Measurements from ENCODE around the gene CNTROB.

CNTROB gene

GRCh38 chr17:7972131-7972785 is 40.3 kb downstream of the CNTROB start:
- in situ Hi-C loops (cut with MboI; ENCODE audit: low pct_unique_long_range_greater_than_20kb, low sequenced_read_pairs) = no loop called here
- DNase-seq = no peak

- in situ Hi-C loops (cut with MboI; ENCODE audit: low pct_unique_long_range_greater_than_20kb, low sequenced_read_pairs) = no loop called here
- no peak for DNase-seq
Measured at GRCh38 chr17:7974638-7975131, 42.7 kb downstream of the CNTROB start.

GRCh38 chr17:7977039-7977438 is 45.0 kb downstream of the CNTROB start:
- DNase-seq = no peak
- in situ Hi-C loops (cut with MboI; ENCODE audit: low pct_unique_long_range_greater_than_20kb, low sequenced_read_pairs) = no loop called here

- in situ Hi-C loops (cut with MboI; ENCODE audit: low pct_unique_long_range_greater_than_20kb, low sequenced_read_pairs) = no loop called here
- no peak for DNase-seq
Measured at GRCh38 chr17:7977805-7978204, 45.8 kb downstream of the CNTROB start.

- DNase-seq = no peak
- in situ Hi-C loops (cut with MboI; ENCODE audit: low pct_unique_long_range_greater_than_20kb, low sequenced_read_pairs) = no loop called here
Measured at GRCh38 chr17:7982173-7982572, 50.2 kb downstream of the CNTROB start.

GRCh38 chr17:7982666-7983065 is 50.7 kb downstream of the CNTROB start:
- DNase-seq = no peak
- in situ Hi-C loops (cut with MboI; ENCODE audit: low pct_unique_long_range_greater_than_20kb, low sequenced_read_pairs) = no loop called here

- DNase-seq = no peak
- in situ Hi-C loops (cut with MboI; ENCODE audit: low pct_unique_long_range_greater_than_20kb, low sequenced_read_pairs) = no loop called here
Measured at GRCh38 chr17:7984904-7985303, 52.9 kb downstream of the CNTROB start.

GRCh38 chr17:7987112-7987893 is 55.3 kb downstream of the CNTROB start:
- in situ Hi-C loops (cut with MboI; ENCODE audit: low pct_unique_long_range_greater_than_20kb, low sequenced_read_pairs) = no loop called here
- DNase-seq = no peak

GRCh38 chr17:7988750-7989178 is 56.8 kb downstream of the CNTROB start:
- DNase-seq = peak; percentile 88
- in situ Hi-C loops (cut with MboI; ENCODE audit: low pct_unique_long_range_greater_than_20kb, low sequenced_read_pairs) = no loop called here

- in situ Hi-C loops (cut with MboI; ENCODE audit: low pct_unique_long_range_greater_than_20kb, low sequenced_read_pairs) = no loop called here
Measured at GRCh38 chr17:7989781-7990655, 58.0 kb downstream of the CNTROB start.

GRCh38 chr17:7992516-7992915 is 60.5 kb downstream of the CNTROB start:
- no peak for DNase-seq
- in situ Hi-C loops (cut with MboI; ENCODE audit: low pct_unique_long_range_greater_than_20kb, low sequenced_read_pairs) = no loop called here

More at GRCh38 chr17:7989781-7990655, 58.0 kb downstream of the CNTROB start:
- DNase-seq = peak; percentile 96

- in situ Hi-C loops (cut with MboI; ENCODE audit: low pct_unique_long_range_greater_than_20kb, low sequenced_read_pairs) = no loop called here
- DNase-seq = peak; percentile 56
Measured at GRCh38 chr17:7992924-7993323, 60.9 kb downstream of the CNTROB start.

GRCh38 chr17:7993972-7994589 is 62.1 kb downstream of the CNTROB start:
- in situ Hi-C loops (cut with MboI; ENCODE audit: low pct_unique_long_range_greater_than_20kb, low sequenced_read_pairs) = no loop called here
- no peak for DNase-seq

GRCh38 chr17:7995724-7996123 is 63.7 kb downstream of the CNTROB start:
- DNase-seq = no peak
- in situ Hi-C loops (cut with MboI; ENCODE audit: low pct_unique_long_range_greater_than_20kb, low sequenced_read_pairs) = no loop called here

- DNase-seq = peak; percentile 66
- in situ Hi-C loops (cut with MboI; ENCODE audit: low pct_unique_long_range_greater_than_20kb, low sequenced_read_pairs) = no loop called here
Measured at GRCh38 chr17:7997186-7997585, 65.2 kb downstream of the CNTROB start.
